Heart right ventricle (tissue), 16 donors: ENCODE results near the gene PTCD1. TPM values are rescaled to one million over a fixed set of nuclear protein-coding genes. Genes with fewer than 3 reads are reported as not detected.
"Not testable (repeated sequence)": the region's sequence is repeated elsewhere in the genome, so short reads cannot be mapped to it uniquely, and the experiment has no call there.

Experiments used
- ATAC-seq, 8 donors: fragments of 200-7000 bp; cut with Tn5 transposase; one replicate each; pipeline ENCODE4 v1.9.1; 2020; ENCODE audit warnings: mild to moderate bottlenecking in 8 of 8, moderate library complexity in 8 of 8, moderate number of reproducible peaks in 1 of 8
- DNase-seq, 2 donors: peaks; one replicate each; pipeline ENCODE4 v3.0.0-alpha.2; 2020
- H3K27ac ChIP-seq, 10 donors: fragments of 200-600 bp; sonication (generic) in 2 of 10; one replicate each; pipeline versions ENCODE4 v1.5.0 to v1.8.0; 2020 to 2022; ENCODE audit warnings: mild to moderate bottlenecking in 3 of 10
- H3K27me3 ChIP-seq, 7 donors: fragments of 200-600 bp; one replicate each; pipeline ENCODE4 v1.8.0; 2021 to 2022; ENCODE audit warnings: mild to moderate bottlenecking in 2 of 7
- H3K36me3 ChIP-seq, 9 donors: fragments of 200-600 bp; sonication (generic) in 1 of 9; one replicate each; pipeline versions ENCODE4 v1.5.0 to v1.8.0; 2020 to 2022; ENCODE audit warnings: mild to moderate bottlenecking in 2 of 9
- H3K4me1 ChIP-seq, 9 donors: fragments of 200-600 bp; sonication (generic) in 1 of 9; one replicate each; pipeline versions ENCODE4 v1.5.0 to v1.8.0; 2020 to 2022; ENCODE audit warnings: mild to moderate bottlenecking in 4 of 9
- H3K4me3 ChIP-seq, 10 donors: fragments of 200-600 bp; sonication (generic) in 2 of 10; one replicate each; pipeline versions ENCODE4 v1.5.0 to v1.8.0; 2020 to 2022; ENCODE audit warnings: mild to moderate bottlenecking in 7 of 10, moderate library complexity in 2 of 10
- H3K9me3 ChIP-seq, 11 donors: fragments of 200-600 bp in 10 of 11; sonication (generic) in 2 of 11; one replicate each; pipeline versions ENCODE4 v1.5.0 to v1.8.0; 2013 to 2022; ENCODE audit warnings: mild to moderate bottlenecking in 2 of 11, control low read depth in 1 of 11, moderate library complexity in 1 of 11
- CTCF ChIP-seq, 9 donors: fragments of 200-600 bp; sonication (generic) in 2 of 9; IDR thresholded peaks; one replicate each; pipeline versions ENCODE4 v1.5.0 to v1.8.0; 2021 to 2022; ENCODE audit warnings: antibody characterized with exemption in 9 of 9, mild to moderate bottlenecking in 5 of 9, moderate library complexity in 1 of 9
- WGBS, 2 donors: extraction: QIAGEN DNeasy Blood & Tissue Kit; methylation state at CpG; one replicate each; pipeline ENCODE4 v1.1.7; 2013; ENCODE audit warnings: inconsistent platforms in 1 of 2; 5-methylcytosine and 5-hydroxymethylcytosine counted together
- intact Hi-C, 10 donors: fragments of 100-400 bp; cut with DNase I; formaldehyde crosslinking; loops; one replicate each; pipeline versions ENCODE4 v1.11.1 to v1.14.2; 2022
- polyA plus RNA-seq, 2 donors: library from polyadenylated mRNA; stranded (reverse); fragments of 200-250 nt; gene quantifications; one replicate each; pipeline ENCODE4 v1.2.3, GENCODE V29; 2013
- total RNA-seq, 10 donors: library from RNA; stranded (reverse); fragmentation: NEBNext Ultra II Directional in 3 of 10; extraction: Animal tissue kit (Norgen Biotek cat#: 25700) in 3 of 10; gene quantifications; one replicate each; pipeline versions ENCODE4 v1.2.1 to v1.2.4, GENCODE V29; 2021 to 2023
- donor health status: Arrhythmogenic right ventricular cardiomyopathy.
- donor health status: ischemic (EF 13 %, LVEDD 7.1; RV severe dilation, severe dysfunction).
- donor health status: healthy with polysubstance abuse.
- donor health status: DM: no; HTN: yes; CAD: no.
- donor health status: DM: no; HTN: no; CAD: no.
- donor health status: ischemic (EF 25% LVEDD 6.9; RV normal size, moderate dysfunction).
- donor health status: ischemic (EF 25% LVEDD 5.7; RV mildly dilated, moderate dysfunction).
- donor health status: healthy.
- donor health status: DM: yes; HTN: yes; CAD: no.
- donor health status: Ischemic cardiomyopathy.
- donor health status: ischemic (EF 35%, LVEDD 5.7; RV mildly dilated, moderate dysfunction).
- donor health status: nonischemic (EF 11% LVEDD 7.7; RV severe dilation, severe dysfunction).
- donor health status: DM: yes; HTN: yes; CAD: no.
- donor health status: PGD.
- donor health status: ischemic (EF 29% LVEDD 5.4; RV normal size, mild dysfunction).
- donor health status: nonischemic (EF 23%, LVEDD 6.1; RV moderate dilation, normal function).

Gene PTCD1
- total and polyA plus RNA-seq, 12 donors: 2.4 to 4.8 (median 3.1) TPM

DNA sequence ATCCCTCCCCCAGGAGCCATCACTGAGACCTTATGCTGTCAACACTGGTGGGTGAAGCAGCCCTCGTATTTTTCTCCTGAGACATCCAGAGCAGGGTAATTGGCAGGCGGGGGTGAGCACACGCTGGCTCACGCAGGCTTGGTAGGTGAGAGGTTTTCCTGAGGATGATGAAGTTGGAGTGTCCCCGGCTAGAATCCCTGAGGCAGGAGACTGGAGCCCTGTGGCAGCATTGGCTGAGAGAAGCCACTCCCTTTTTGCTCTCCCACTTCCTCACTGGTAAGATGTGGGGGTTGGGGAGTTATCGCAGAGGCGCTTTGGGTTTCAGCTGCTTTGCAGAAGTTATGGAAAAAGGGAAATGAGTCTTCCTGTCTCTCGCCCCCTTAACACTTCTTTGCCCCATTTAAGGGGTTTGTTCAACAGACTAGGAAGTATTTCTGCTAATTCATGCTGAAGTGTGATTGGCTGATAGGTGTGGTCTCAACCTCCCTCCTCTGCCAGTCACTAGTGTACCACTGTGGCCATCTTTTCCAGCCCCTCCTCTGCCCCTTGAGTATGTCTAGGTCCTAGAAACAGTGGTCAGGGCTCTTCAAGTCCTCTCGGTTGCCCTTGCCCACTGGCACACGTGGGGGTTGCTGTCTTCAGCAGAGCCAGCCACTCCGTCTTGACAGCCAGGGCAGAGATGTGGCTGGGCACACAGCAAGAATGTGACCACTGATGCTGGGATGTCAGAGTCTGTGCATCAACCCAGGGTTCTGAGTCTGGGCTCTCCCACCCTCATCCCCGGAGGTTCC is 58.4 kb downstream of the PTCD1 start:
- peak in 1 of 2 donors; percentile 59 for DNase-seq
- peak overlapping the region; percentile 61 to 97 (median 89) for H3K27ac ChIP-seq
- H3K4me3 ChIP-seq: peak overlapping the region in 9 of 10 donors; percentile 2 to 50 (median 33)
- H3K27me3 ChIP-seq: no peaks in the 10 kb centered on the region
- intact Hi-C loops: no loop called here
- peak; percentile 26 to 72 (median 56) for ATAC-seq
- H3K4me1 ChIP-seq: peaks cover 14 to 90% (median 51%) of the 10 kb centered on the region in 9 donors
- H3K36me3 ChIP-seq: peaks cover 0 to 66% (median 0%) of the 10 kb centered on the region in 9 donors
- no peaks in the 10 kb centered on the region for H3K9me3 ChIP-seq
- WGBS, 2 donors: 40 to 45% methylated on average over 12 of the region's 12 CpGs
- TF ChIP-seq CTCF (IDR thresholded peaks at IDR 0.05): no peak

- 47 to 62% methylated on average over 7 of the region's 7 CpGs for WGBS, 2 donors
Measured at GRCh38 chr7:99379693-99380031, 58.9 kb downstream of the PTCD1 start.

DNA sequence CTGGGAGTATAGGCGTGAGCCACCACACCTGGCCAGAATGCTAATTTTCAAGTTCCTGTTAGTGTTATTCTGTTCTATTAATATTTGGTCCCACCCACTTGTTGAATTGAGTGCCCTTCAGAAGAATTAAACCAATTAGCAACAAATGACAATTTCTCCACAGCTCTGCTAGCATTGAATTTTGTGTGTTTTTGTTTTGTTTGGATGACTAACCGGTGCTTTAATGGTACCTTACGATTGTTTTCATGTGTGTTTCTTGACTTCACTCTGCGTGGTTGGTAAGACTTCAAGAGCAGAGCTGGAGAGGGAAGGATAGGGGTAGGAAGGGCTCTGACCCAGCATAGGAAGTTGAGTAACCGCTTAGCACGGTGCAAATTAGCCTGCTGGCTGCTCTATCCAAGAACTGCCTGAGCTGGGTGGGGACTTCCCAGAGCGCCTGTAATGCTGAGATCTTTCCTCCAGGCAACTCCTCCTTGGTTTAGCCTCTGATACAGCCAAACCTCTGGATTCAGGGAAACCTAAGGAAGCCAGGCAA is 59.5 kb downstream of the PTCD1 start:
- peak overlapping the region in 8 of 10 donors; percentile 2 to 50 (median 34) for H3K4me3 ChIP-seq
- H3K27me3 ChIP-seq: no peaks in the 10 kb centered on the region
- peaks cover 14 to 84% (median 51%) of the 10 kb centered on the region in 9 donors for H3K4me1 ChIP-seq
- 38 to 49% methylated on average over 7 of the region's 7 CpGs for WGBS, 2 donors
- intact Hi-C loops: loop anchor here in 1 of 10 donors (10.0 kb wide), 1 partner anchor 126 kb away; the partner anchor contains the start of genes ZKSCAN5 and ZNF394
- H3K36me3 ChIP-seq: peaks cover 0 to 62% (median 0%) of the 10 kb centered on the region in 9 donors
- peak overlapping the region; percentile 61 to 97 (median 89) for H3K27ac ChIP-seq
- ATAC-seq (peak; percentile 60 to 82 (median 70)), DNase-seq (peak; percentile 47 to 82)
- TF ChIP-seq CTCF (IDR thresholded peaks at IDR 0.05): no peak
- H3K9me3 ChIP-seq: no peaks in the 10 kb centered on the region

More at GRCh38 chr7:99379693-99380031, 58.9 kb downstream of the PTCD1 start:
- Histone ChIP-seq H3K4me1 (peaks cover 14 to 89% (median 51%) of the 10 kb centered on the region in 9 donors), H3K27ac (peak overlapping the region; percentile 61 to 97 (median 89)), H3K36me3 (peaks cover 0 to 66% (median 0%) of the 10 kb centered on the region in 9 donors), H3K4me3 (peak overlapping the region in 9 of 10 donors; percentile 2 to 50 (median 33))
- H3K27me3 ChIP-seq, H3K9me3 ChIP-seq, ATAC-seq, DNase-seq: not testable (repeated sequence)
- intact Hi-C loops: loop anchor here in 1 of 10 donors (10.0 kb wide), 1 partner anchor 125 kb away; the partner anchor contains the start of genes ZKSCAN5 and ZNF394

GRCh38 chr7:99375070-99375807 is 63.4 kb downstream of the PTCD1 start:
- DNase-seq: peak; percentile 81 to 87
- intact Hi-C loops: loop anchor here in 2 of 10 donors (2.0 to 10.0 kb wide), 2 partner anchors 34 to 130 kb away; partner anchors contain the start of genes BUD31 (in 1 of the 2), PDAP1 (in 1 of the 2), ZKSCAN5 (in 1 of the 2) and ZNF394 (in 1 of the 2)
- Histone ChIP-seq H3K27me3 (no peaks in the 10 kb centered on the region), H3K4me1 (peaks cover 5 to 66% (median 42%) of the 10 kb centered on the region in 9 donors), H3K9me3 (no peaks in the 10 kb centered on the region), H3K4me3 (peak overlapping the region; percentile 75 to 97 (median 90)), H3K36me3 (peaks cover 0 to 31% (median 0%) of the 10 kb centered on the region in 9 donors), H3K27ac (peak overlapping the region; percentile 91 to 98 (median 97))
- 5 to 6% methylated on average over 42 to 58 of the region's 58 CpGs for WGBS, 2 donors
- peak; percentile 70 to 82 (median 76) for ATAC-seq
- no peak for TF ChIP-seq CTCF (IDR thresholded peaks at IDR 0.05)
